RKO (cell line): Measurements from ENCODE around the gene BTBD9.

Experiments
- DNase-seq: peaks from one replicate; pipeline ENCODE4 v3.0.0-alpha.2; 2016; ENCODE audit warnings: low spot score

The BTBD9 gene

DNA sequence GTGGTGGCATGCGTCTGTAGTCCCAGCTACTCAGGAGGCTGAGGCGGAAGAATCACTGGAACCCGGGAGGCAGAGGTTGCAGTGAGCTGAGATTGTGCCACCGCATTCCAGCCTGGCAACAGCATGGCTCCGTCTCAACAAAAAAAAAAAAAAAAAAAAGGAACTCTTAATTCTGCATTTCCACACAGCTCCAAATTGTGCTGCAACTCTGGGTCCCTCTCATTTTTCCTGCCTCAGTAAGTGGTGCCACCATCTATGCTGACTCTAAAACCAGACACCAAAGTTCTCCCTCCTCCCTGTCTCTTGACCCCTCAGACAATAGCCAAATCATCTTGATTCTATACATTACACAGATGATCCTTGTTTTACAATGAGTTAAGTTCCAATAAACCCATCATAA lies 133.9 kb downstream of the BTBD9 start:
- DNase-seq = no peak

DNA sequence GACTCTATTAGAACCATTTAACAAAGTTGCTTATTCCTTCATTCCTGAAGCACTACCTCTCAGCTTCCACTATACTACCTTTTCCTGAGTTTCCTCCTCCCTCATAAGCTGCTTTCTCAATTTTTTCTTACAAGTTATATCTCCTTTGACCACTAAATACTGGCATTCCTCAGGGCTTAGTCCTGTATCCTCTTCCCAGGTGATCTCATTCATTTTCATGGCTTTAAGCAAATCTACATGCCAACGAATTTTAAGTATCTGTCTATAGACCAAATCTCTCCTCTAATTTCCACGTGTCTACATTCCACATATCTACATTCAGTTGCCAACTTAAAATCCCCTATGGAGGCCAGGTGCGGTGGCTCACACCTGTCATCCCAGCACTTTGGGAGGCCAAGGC lies 134.7 kb downstream of the BTBD9 start:
- DNase-seq = no peak

DNA sequence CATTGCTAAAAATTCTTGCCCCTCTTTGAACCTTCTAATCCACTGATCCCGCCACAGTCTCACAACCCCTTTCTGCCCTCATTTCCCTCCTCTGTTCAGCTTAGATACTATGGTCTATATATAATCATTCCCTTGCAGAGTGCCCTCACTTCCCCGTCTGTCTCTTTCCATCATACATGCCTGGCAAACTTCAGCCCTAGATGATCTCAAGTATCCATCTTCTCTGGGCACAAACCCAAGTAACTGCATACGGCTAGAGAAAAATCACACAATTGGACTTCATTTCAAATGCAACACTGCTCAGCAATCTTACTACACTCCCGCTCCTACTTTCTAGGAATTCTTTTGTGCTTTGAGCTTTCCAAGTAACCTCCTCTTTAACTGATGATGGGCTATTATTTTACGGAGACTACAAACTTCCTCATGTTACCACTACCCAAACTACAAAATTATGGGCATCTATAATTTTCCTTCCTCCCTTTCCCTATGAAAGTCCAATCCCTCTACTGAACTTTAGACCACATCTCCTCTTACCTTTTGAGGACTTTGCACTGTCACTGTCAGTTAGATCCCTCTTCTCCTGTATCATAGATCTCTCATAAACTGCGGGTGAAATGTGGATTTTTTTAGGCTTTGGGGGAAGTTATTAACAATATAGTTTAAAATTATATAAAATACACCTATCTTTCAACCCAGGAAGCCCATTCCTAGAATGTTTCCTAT lies 135.6 kb downstream of the BTBD9 start:
- no peak for DNase-seq

DNA sequence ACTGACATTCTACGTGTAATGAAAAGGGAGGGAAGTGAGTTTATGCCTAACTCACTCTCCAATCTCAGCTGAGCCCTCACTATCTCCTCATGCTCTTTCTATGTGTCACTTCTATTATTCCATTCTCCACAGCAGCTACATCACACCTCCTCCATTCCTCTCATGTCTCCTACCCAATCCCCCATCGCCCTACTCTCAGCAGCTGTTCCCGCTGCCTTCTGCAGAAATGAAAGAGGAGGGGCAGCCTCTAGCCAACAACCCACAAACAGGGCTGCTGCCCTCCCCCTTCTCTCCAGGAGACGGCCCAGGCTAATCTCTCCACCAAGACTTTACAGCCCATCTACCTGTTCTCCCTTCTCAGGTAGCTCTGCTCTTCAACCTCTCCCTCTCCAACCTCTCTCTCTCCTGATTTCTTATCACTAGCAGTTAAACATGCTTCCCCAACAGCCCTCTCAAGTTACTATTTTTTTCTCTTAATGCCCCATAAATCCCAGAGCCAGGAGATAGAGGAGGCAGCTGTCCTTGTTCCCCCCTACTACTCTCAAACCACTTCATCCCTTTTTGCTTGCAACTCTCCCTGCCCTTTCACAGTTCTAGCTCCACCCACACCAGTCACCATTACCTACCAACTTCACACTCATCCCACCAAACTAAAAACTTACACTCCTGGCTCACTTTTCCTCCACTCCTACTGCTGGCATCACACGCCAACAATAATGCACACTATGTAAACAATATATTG lies 136.5 kb downstream of the BTBD9 start:
- no peak for DNase-seq

DNA sequence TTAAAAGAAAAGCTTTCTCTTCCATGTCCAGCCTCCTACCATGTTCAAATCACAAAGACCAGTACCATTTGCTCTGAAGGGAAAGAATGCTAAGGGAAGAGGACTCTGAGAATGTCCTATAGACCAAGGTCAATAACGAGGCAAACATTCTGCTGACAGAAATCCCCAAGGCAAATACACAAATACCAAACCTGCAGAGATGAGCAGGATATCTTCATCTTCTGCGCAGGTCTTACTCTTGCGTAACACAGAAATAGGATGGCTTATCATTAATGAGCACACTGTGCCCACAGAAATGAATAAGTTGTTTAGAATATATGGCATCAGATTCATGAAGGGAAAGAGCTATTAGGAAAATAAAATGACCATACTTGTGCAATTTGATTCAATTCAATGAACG lies 137.3 kb downstream of the BTBD9 start:
- no peak for DNase-seq

DNA sequence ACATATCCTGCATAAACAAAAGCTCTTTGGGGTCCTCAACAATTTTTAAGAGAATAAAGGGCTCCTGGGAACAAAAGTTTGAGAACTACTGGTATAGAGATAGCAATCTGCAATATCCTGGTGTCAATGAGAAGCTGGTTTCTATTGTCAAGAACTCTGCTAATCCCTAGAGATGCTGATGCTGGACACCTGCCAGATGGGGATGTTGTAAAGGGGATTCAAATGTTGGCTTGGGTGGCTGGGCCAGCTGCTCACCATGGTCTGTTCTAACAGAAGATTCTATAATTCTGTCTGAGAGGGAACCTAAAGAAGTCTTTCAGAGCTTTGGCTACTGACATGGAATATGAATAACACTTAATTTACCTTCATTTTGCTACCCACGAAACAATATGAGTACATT lies 137.8 kb downstream of the BTBD9 start:
- no peak for DNase-seq

DNA sequence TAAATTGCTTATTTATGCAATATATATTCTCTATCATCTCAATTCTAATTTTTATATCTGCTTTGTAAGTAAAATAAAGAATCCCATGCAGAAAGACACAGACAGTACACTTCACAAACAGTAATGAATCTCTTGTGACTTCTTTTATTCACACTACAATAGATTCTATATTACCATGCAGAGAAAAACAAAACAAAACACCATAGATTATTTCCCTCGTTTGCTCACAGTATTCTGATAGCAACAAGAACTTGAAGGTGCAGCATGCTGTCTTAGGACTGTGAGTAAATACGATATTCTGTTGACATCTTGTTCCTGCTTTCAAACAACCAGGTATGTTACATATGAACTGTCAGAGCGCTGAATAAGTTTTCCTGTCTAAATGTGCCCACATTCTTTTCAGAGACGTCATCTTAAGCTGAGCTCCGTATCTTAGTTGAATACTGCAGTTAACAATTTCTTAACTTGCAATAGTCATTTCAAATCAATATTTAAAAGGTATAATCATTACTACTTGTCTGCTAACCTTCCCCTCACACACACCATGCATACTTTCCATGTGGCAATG lies 140.1 kb downstream of the BTBD9 start:
- DNase-seq = no peak

DNA sequence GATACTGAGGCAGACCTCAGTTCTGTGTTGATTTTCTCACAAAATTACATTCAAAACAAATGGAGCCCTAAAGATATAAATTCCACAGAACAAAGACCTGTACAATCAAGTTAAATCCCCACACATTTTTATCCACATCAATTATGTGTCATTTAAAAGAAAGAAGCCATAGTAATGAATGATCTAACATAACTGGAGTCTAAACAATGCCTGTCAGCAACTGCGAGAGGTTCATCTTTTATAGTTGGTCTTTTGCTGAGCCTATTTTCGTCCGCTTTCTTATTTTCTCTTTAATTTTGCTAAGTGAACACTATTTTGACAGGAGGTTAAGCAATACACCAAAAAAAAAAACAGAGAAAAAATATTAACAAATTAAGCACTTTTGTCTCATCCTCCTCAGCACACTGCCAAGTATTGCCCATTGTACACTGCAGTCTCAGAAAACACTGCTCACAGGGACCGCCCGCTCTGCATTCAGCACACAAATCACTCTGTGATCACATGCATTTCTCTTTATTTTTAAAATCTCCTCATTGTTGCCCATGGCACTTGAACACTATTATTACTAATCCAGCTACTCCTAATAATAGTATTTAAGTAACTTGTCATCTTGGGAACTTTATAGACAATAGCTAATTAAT lies 140.8 kb downstream of the BTBD9 start:
- no peak for DNase-seq

DNA sequence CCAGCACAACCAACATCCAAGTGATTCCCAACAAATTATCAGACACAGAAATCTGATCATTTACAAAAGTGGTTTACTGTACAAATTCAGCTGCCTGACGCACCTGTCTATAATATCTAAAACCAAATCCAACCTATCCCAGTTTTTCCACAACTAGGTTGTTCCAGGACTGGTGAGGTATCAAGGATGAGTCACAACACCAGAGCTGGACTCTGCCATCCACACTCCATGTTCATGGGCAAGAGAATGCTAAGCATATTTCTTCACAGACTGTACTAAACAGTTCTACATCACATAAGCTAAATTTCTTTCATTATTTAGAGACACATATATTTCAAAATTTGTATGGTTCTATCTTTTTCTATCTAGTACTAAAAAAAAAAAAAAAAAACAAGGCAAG lies 141.6 kb downstream of the BTBD9 start:
- no peak for DNase-seq

DNA sequence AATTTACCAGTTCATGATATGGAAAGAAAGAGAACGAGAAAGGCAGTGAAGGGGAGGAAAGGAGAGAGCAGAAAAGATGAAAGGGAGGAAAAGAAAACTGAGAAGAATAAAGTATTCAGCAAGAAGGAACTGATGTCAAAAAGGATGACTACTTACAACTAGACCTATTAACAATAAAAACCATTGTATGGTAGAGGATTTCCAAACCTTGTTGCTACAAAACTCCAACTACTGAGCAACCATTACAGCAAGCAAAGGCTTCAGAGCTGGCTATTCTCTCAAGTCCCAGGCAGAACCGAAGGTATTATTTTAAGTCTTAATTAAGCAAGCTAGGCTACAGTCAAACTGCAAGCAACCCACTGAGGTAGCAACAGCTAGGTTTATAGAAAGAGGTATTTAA lies 142.2 kb downstream of the BTBD9 start:
- no peak for DNase-seq

DNA sequence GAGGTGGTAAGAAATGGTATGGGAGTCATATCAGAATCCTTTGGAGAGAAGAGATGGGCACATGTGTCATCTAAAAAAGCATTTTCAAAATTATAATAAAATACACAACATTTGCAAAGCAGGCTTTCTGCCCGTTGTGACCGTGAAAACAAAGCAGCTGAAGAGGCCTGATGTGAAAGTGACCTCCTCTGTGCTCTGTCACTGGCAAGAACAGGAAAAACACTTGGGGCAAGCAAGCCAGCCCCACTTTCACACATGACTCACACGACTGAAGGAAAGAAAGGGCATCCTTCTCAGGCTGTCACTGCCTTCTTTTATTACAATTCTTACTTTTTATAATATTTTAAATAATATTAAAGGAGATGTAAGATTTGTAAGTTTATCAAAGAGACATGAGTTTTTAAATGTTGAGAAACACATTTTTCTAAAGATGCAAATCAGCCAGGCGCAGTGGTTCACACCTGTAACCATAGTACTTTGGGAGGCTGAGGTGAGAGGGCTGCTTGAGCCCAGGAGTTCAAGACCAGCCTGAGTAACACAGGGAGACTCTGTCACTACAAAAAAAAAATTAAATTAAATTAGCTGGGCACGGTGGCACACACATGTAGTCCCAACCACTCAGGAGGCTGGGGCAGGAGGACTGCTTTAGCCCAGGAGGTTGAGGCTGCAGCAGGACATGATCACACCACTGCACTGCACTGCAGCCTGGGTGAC lies 143.7 kb downstream of the BTBD9 start:
- DNase-seq = no peak

DNA sequence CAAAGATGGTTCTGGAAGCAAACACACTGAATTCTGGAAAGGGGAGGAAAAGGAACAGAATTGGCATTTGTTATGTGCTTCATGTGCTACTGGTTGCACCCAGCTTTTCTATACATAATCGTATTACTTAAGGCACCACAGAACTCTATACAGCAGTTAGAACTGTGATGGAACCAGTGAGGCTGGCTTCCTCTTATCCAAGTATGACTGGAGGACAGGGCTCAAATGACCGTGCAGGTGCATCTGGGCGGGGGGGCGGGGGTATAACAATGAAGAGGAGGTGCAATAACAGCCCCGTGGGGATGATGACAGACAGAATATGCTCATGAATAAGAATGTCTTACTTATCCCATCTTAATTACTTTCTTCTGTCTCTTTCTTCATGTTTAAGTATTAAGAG lies 144.2 kb downstream of the BTBD9 start:
- DNase-seq = no peak

DNA sequence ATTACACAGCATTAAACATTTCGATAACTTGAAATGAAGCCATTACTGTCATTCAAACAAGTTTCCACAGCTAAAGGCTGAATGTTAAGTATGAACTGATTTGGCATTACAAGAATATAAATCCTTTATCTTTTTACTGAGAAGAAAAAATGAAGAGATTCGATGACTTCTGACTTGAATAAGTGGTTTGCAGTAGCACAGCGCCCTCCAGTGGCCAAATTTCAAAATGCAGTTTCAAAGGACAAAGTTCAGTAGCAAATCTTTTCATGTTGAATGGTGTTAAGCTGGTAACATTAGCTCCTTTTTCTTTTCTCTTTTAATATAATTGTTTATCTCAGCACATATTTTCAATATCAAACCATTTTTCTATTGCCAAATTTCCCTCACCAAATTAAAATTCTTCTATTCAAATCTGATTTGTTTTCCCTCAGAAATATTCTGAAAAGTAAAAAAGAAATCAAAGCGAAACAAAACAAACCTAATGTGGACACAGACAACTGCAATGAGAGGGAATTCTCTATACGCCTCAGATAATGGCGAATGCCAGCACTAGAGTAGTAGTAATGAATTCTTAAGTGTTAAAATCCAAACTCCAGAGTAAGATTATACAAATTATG lies 145.7 kb downstream of the BTBD9 start:
- DNase-seq = peak; percentile 67

DNA sequence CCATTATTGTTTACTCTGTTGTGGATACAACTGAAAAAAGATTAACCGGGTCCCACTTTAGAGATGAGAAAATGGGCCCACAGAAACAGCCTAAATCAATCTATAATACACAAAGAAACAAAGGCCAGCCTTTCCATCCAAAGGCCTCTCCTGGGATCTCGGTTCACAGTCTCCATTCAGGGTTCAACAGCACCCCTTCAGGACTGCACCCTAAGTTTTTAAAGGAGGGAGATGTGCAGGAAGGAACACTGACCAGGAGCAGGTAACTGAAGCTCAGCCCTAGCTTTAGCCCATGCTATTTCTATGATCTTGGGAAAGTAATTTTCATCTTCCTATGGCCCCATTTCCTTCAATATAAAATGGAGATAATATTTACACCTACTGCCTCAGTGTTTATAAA lies 147.7 kb downstream of the BTBD9 start:
- DNase-seq = no peak

DNA sequence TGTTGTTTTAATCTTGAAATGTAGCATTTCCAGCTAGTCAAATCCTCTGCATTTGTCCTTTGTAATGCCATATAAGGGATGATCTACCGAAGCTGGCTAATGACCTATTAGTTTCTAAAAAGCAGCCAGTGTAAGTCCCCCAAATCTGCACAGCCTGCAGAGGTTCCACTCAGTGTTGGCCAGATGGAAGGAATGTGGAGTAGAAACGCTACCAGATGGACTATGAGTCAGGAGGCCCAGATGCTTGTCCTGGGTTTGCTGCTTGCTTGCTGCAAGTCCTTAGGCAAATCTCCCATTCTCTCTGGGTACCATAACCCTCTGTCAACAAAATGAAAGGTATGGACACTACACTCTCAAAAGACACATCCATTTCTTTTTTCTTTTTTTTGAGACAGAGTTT lies 149.8 kb downstream of the BTBD9 start:
- no peak for DNase-seq

DNA sequence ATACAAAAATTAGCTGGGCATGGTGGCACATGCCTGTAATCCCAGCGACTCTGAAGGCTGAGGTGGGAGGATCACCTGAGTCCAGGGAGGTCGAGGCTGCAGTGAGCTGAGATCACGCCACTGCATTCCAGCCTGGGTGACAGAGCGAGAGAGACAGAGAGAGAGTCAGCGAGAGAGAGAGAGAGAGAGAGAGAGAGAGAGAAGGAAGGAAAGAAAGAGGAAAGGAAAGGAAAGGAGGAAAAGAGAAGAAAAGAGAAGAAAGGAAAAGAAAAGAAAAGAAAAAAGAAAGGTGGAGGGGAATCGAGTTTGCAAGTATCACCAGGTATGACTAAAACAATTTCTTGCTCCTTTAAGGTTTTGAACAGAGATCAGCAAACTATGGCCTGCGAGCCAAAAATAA lies 152.3 kb downstream of the BTBD9 start:
- no peak for DNase-seq

DNA sequence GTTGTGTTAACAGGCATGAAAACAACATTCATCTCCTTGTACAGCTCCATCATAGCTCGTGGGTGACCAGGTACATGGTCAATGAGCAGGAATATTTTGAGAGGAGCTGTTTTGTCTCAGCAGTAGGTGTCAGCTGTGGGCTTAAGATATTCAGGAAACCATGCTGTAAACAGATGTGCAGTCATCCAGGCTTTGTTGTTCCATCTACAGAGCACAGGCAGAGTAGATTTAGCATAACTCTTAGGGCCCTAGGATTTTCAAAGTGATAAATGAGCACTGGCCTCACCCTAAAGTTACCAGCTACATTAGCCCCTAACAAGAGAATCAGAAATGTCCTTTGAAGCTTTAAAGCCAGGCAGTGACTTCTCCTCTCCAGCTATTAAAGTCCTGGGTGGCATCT lies 154.2 kb downstream of the BTBD9 start:
- no peak for DNase-seq

DNA sequence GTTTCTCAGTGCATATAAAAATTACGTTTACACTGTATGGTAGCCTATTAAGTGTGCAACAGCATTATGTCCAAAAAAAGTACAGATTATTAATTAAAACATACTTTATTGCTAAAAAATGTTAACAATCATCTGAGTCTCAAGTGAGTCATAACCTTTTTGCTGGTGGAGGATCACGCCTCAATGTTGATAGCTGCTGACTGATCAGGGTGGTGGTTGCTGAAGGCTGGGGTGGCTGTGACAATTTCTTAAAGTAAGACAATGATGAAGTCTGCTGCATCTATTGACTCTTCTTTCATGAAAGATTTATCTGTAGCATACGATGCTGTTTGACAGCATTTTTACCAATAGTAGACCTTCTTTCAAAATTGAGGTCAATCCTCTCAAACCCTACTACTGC lies 155.1 kb downstream of the BTBD9 start:
- no peak for DNase-seq

DNA sequence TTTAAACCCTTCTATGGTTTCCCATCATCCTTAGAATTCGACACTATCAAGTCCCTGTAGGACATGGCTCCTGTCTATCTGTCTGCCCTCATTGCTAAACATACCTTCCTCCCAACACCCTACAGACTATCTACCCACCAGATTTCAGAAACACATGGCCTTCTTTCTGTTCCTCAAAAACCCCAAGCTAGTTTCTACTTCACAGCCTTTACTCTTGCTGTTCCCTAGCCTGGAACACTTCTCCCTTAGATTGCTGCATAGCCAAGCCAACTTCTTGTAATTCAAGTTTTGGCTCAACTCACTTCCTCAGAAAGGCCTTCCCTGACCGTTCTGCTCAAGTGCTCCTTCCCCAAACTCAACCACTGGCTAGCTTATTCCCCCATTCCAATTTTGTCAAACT lies 156.2 kb downstream of the BTBD9 start:
- DNase-seq = no peak

DNA sequence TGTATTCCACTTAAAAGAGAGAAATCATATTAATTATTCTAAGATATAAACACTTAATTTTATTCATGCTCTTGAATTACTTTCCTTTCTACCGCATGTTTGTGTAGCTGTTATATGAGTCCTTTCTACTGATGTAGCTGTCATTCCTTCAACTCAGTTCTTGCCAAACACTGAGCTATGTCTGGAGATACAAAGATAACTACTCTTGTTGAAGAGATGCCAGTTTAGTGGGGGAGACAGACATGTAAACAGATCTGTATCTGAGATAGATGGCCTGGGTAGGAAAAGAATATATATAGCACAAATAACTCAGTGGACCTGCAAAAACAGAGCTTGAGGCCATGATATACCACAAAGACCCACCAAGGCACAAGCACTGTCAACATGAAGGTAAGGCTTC lies 157.3 kb downstream of the BTBD9 start:
- DNase-seq = no peak

DNA sequence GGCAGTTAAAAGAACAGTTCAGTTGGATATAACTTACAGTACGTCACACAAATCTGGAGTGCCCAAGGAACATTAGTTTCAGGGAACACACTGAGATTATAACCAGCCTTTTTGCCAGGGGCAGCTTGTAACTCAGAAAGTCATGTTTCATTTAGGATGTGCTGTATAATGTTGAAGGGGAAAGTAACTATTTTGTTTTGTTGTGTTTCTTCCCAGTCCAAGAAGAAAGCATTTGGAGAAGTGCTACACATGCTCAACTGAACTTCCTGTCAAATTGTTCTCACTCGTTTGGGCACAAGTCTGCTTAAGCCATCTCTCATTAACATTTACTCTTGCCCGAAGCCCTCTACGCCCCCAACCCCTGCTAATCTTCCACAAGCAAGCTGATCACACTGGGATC lies 157.9 kb downstream of the BTBD9 start:
- DNase-seq = no peak

DNA sequence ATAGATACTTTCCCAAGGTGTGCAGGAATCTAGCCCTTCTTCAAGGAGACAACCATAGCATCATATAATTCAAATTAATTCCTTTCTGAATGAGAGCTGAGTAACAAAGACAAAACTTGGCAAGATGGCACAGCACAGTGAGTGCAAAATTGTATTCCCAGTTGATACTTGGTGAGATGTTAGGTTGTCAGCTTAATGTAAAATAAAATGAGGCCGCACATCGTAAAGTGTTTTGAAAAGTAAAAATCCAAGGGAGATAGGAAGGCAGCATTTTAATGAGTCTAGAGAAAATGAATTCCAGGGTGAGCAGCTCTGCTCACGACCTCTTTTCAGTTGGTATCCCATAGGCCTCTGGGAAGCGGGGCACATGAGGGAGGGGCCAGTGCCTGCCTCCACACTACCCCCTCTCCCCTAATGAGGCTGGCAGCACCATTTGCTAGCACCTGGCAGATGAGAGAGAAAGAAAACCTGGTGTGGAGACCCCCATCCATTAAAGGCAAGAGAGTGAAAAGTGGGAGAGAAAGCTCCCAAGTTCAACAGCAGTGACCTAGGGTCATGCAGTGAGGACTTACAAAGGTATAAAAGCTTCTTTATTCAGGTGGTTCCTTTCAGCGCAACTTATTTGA lies 158.4 kb downstream of the BTBD9 start:
- no peak for DNase-seq
